ENCODE measurements around the gene PPP2R5A.
"Not testable (repeated sequence)": the region's sequence is repeated elsewhere in the genome, so short reads cannot be mapped to it uniquely, and the experiment has no call there.

Gene PPP2R5A

DNA sequence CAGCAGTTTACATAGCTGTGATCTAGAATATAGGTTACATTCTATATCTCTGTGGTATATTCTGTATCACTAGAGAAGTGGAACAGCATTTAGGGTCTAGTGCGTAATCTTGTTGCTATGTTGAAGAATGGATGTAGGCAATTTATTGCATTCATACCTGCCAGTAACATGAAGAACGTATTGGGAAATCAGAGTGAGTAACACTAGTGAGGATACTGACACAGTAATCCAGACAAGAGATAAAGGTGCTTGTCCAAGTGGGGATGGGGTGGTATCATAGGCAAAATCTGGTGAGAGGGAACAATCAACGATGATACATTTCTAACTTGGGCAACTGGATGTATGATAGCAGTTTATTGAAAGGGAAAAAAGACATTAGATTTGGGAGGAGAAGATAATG is 9.8 kb downstream of the PPP2R5A start:
- H3K27ac ChIP-seq, result no peak overlapping the region
- DNase-seq, result no peak
- H3K9me3 ChIP-seq (ENCODE audit: severe bottlenecking), result no peaks in the 10 kb centered on the region
- no peaks in the 10 kb centered on the region for H3K36me3 ChIP-seq
- no peaks in the 10 kb centered on the region for H3K27me3 ChIP-seq (ENCODE audit: insufficient read depth, low read depth, severe bottlenecking)
- TF ChIP-seq, protein P1, sequence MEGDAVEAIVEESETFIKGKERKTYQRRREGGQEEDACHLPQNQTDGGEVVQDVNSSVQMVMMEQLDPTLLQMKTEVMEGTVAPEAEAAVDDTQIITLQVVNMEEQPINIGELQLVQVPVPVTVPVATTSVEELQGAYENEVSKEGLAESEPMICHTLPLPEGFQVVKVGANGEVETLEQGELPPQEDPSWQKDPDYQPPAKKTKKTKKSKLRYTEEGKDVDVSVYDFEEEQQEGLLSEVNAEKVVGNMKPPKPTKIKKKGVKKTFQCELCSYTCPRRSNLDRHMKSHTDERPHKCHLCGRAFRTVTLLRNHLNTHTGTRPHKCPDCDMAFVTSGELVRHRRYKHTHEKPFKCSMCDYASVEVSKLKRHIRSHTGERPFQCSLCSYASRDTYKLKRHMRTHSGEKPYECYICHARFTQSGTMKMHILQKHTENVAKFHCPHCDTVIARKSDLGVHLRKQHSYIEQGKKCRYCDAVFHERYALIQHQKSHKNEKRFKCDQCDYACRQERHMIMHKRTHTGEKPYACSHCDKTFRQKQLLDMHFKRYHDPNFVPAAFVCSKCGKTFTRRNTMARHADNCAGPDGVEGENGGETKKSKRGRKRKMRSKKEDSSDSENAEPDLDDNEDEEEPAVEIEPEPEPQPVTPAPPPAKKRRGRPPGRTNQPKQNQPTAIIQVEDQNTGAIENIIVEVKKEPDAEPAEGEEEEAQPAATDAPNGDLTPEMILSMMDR (IDR thresholded peaks at IDR 0.05; ENCODE audit: low read depth, low read length), result no peak
- no peak overlapping the region for H3K4me3 ChIP-seq (ENCODE audit: low read depth, low read length)

DNA sequence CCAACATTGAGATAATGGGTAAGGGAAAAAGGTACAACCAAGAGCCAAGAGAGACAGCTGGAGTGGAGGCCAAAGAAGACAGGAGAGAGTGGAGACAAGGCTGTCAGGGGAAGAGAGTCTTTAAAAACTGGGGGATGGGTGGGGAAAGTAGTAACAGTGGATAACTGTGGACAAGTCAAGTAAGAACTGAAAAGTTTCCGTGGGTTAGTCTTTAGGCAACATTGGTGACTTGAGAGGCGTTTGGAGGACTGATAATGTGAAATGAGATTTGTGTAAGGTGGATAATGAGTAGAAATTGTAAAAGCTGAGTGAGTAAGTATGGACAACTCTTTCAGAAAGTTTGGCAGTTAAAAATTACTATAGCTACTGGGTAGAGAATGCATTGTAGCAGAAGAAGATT is 10.4 kb downstream of the PPP2R5A start:
- no peak for DNase-seq

DNA sequence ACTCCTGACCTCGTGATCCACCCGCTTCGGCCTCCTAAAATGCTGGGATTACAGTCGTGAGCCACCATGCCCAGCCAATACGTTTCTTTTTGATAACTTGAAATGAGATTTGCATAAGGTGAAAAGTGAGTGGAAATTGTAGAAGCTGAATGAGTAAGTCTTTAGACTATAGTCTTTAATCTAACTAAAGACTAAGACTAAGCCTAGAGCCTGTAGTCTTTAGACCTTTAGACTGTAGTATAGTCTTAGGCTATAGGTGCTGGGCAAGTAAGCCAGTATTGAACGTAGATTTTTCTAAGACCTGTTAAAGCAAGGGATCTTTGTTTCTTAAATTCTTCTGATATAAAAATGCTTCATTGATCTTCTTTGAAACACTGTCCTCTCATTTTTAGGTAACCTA is 12.1 kb downstream of the PPP2R5A start:
- no peak for DNase-seq
- Histone ChIP-seq H3K4me3 (ENCODE audit: low read depth, low read length) (no peak overlapping the region), H3K9me3 (ENCODE audit: severe bottlenecking) (no peaks in the 10 kb centered on the region), H3K36me3 (no peaks in the 10 kb centered on the region), H3K27ac (no peak overlapping the region), H3K27me3 (ENCODE audit: insufficient read depth, low read depth, severe bottlenecking) (no peaks in the 10 kb centered on the region)
- TF ChIP-seq, protein P1 (IDR thresholded peaks at IDR 0.05; ENCODE audit: low read depth, low read length), result no peak

More for the DNA sequence above, 10.4 kb downstream of the PPP2R5A start:
- H3K4me3 ChIP-seq (ENCODE audit: low read depth, low read length), result no peak overlapping the region
- no peaks in the 10 kb centered on the region for H3K36me3 ChIP-seq
- no peaks in the 10 kb centered on the region for H3K9me3 ChIP-seq (ENCODE audit: severe bottlenecking)
- TF ChIP-seq, protein P1 (IDR thresholded peaks at IDR 0.05; ENCODE audit: low read depth, low read length), result no peak
- H3K27ac ChIP-seq, result no peak overlapping the region
- H3K27me3 ChIP-seq (ENCODE audit: insufficient read depth, low read depth, severe bottlenecking), result no peaks in the 10 kb centered on the region

DNA sequence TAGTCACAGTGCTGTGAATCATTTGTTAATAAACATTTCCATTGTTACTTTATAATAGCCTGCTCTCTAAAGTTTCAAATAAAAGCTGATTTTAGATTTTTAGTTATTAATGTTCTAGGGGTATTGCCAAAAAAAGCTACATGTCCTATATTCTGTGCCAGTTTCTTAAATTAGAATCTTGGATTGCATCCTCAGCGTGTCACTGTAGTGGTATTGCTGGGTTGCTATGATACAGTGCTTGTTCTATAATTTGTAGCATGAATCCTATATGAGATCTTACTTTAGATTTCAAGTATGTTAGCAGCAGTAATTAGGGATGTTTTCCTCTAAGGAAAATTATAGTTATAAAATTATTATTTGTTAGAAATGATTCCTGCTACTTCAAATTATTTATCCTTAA is 16.4 kb downstream of the PPP2R5A start:
- Histone ChIP-seq H3K36me3 (no peaks in the 10 kb centered on the region), H3K27me3 (ENCODE audit: insufficient read depth, low read depth, severe bottlenecking) (no peaks in the 10 kb centered on the region), H3K4me3 (ENCODE audit: low read depth, low read length) (no peak overlapping the region), H3K27ac (no peak overlapping the region), H3K9me3 (ENCODE audit: severe bottlenecking) (no peaks in the 10 kb centered on the region)
- DNase-seq, result no peak
- TF ChIP-seq, protein P1 (IDR thresholded peaks at IDR 0.05; ENCODE audit: low read depth, low read length), result no peak

DNA sequence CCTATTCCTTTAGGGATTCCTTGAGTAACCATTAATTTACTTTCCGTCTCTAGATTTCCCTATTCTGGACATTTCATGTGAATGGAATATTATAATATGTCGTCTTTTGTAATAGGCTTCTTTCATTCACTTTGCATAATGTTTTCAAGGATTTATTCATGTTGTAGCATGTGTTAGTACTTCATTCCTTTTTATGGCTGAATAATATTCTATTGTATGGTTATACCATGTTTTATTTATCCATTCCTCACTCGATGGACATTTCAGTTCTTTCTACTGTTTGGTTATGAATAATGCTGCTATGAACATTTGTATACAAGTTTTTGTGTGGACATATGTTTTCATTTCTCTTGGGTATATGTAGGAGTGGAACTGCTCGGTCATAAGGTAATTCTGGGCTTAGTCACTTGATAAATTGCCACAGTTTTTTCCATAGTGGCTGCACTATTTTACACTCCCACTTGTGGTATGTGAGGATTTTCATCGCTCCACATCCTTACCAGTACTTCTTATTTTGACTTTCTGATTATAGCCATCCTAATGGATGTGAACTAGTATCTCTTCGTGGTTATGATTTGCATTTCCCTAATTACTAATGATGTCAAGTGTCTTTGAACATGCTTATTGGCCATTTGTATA is 17.7 kb downstream of the PPP2R5A start:
- no peak overlapping the region for H3K4me3 ChIP-seq (ENCODE audit: low read depth, low read length)
- DNase-seq, result no peak
- TF ChIP-seq, protein P1 (IDR thresholded peaks at IDR 0.05; ENCODE audit: low read depth, low read length), result no peak
- no peaks in the 10 kb centered on the region for H3K27me3 ChIP-seq (ENCODE audit: insufficient read depth, low read depth, severe bottlenecking)
- no peaks in the 10 kb centered on the region for H3K9me3 ChIP-seq (ENCODE audit: severe bottlenecking)
- no peak overlapping the region for H3K27ac ChIP-seq
- H3K36me3 ChIP-seq, result no peaks in the 10 kb centered on the region

DNA sequence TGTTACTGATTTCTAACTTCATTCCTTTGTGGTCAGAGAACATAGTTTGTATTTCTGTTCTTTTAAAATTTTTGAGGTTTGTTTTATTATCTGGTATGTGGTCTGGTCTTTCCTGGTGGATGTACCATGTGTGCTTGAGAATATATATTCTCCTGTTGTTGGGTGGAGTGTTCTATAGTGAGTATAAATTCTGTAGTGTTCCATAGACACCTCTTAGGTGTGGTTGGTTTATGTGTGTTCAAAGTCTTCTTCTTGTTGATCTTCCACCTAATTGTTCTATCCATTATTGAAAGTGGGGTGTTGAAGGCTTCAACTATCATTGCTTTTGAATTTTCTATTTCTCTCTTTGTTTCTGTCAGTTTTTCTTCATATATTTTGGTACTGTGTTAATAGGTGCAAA is 20.1 kb downstream of the PPP2R5A start:
- TF ChIP-seq, protein P1 (IDR thresholded peaks at IDR 0.05; ENCODE audit: low read depth, low read length), result no peak
- Histone ChIP-seq H3K4me3 (ENCODE audit: low read depth, low read length) (no peak overlapping the region), H3K36me3 (no peaks in the 10 kb centered on the region), H3K27me3 (ENCODE audit: insufficient read depth, low read depth, severe bottlenecking) (no peaks in the 10 kb centered on the region), H3K9me3 (ENCODE audit: severe bottlenecking) (no peaks in the 10 kb centered on the region), H3K27ac (no peak overlapping the region)
- DNase-seq, result no peak

DNA sequence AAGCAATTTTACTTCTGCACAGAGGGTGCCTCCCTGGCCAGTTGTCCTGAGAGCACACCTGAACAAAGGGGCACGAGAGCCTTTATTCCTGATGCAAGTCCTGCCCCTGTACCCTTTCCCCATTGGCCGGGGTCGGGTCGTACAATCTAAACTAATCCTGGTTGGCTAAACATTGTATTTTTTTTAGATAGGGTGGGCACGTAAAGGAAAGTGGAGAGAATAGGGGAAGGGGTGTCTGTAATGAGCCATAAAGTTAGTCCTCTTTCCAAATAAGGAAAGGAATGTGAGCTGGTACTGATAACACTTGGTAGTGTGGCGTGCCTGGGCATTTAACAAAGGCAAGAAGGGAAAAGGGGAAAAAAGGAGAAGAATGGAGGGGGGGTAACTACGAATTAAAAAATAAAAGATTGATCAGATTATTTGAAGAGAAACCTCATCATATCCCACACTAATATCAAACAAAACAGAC is 20.8 kb downstream of the PPP2R5A start:
- not testable (repeated sequence) for H3K4me3 ChIP-seq (ENCODE audit: low read depth, low read length); H3K9me3 ChIP-seq (ENCODE audit: severe bottlenecking); H3K36me3 ChIP-seq; DNase-seq; H3K27ac ChIP-seq; H3K27me3 ChIP-seq (ENCODE audit: insufficient read depth, low read depth, severe bottlenecking)

Measured in WERI-Rb-1 (cell line).